HG03342 (cell line): ENCODE measurements around the gene STAU1.
"Not testable (repeated sequence)": the region's sequence is repeated elsewhere in the genome, so short reads cannot be mapped to it uniquely, and the experiment has no call there.

Source experiments
- ATAC-seq: cut with Tn5 transposase; IDR thresholded peaks from one replicate; pipeline ENCODE4 v1.9.1; 2021; ENCODE audit warnings: mild to moderate bottlenecking, moderate library complexity; ENCODE audit not compliant: unreplicated experiment

The STAU1 gene, protein sequence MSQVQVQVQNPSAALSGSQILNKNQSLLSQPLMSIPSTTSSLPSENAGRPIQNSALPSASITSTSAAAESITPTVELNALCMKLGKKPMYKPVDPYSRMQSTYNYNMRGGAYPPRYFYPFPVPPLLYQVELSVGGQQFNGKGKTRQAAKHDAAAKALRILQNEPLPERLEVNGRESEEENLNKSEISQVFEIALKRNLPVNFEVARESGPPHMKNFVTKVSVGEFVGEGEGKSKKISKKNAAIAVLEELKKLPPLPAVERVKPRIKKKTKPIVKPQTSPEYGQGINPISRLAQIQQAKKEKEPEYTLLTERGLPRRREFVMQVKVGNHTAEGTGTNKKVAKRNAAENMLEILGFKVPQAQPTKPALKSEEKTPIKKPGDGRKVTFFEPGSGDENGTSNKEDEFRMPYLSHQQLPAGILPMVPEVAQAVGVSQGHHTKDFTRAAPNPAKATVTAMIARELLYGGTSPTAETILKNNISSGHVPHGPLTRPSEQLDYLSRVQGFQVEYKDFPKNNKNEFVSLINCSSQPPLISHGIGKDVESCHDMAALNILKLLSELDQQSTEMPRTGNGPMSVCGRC

DNA sequence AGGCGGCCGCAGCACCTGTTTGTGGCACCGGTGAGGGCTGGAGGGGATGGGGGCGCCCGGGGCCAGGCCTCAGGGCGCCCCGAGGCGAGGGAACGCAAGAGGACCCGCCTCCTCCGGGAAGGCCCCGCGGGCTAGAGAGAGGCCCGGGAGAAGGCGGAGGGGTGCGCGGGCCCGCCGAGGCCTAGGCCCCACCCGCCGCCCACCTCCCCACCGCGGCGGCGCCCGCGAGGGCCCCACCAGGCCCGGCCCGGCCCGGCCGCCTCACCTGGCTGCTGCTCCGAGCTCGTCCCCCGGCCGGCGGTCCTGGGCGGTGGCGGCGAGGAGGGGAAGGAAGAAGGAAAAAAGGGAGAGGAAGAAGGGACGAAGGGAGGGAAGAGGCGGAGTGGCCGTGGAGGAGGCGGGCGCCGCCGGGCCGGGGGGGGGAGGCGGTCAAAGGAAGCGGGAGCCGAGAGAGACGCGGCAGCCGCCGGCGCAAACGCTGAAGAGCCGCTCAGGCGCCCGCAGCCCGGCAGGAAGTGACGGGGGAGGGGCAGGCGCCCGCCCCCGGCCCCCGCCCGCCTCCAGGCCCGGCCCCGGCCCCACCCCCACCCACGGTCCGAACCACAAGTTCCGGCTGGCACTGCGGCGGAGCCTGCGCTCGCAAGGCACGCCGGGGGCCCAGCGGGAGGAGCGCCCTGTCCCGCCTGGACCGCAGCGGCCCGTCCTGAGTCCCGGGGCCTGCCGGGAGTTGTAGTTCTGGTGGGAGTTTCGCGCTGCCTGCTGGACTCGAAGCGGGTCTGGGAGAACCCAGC is at the start of gene STAU1:
STAU1 (minus strand) TSS at position 484 of the 791 bp plus-strand sequence. CDS start 22,133 bp downstream, outside the sequence.
- ATAC-seq = peak; percentile 90

DNA sequence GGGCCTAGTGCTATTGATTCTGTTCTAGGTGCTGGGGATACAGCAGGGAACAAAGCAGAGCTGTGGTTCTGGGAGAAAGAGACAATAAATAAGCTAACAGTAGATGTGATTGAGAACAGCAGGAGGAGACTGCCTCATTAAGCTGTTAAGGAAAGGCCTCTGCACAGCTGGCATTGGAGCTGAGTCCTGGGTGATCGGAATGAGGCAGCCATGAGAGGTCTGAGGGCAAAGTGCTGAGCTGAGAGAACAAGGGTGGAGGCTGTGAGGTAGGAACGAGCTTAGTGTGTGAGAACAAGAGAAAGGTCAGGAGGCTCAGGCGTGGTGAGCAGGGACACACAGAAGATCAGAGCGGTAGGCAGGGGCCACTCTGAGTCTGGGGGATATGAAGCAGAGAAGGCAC is 49.4 kb upstream of the STAU1 start:
- ATAC-seq = no peak

DNA sequence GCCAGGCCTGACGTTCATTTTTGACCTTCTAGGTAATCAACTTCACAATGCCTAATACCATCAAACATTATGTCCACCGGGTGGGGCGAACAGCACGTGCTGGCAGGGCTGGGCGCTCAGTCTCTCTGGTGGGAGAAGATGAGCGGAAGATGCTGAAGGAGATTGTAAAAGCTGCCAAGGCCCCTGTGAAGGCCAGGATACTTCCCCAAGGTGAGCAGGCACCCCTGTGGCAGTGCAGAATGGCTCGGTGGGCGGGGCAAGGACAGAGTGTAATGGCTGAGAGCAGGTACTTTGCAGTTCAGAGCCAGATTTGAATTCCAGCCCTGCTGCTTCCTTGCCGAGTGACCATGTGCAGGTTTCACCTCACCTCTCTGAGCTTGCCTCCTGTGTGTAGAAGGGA is 48.2 kb upstream of the STAU1 start:
- no peak for ATAC-seq

DNA sequence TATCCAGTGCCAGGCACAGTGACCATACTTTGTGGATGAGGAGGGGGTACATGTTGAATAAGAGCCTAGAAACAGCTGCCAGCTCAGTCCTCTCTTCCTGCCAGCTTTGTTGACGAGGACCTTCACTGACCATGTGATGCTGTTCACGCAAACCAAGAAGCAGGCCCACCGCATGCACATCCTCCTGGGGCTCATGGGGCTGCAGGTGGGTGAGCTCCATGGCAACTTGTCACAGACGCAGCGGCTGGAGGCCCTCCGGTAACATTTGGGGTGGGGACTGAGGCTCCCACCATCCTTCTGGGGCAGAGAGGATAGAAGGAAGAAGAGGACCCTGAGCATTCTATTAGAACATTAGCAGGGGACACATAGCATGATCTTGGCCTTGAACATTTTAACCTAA is 46.7 kb upstream of the STAU1 start:
- ATAC-seq = no peak

DNA sequence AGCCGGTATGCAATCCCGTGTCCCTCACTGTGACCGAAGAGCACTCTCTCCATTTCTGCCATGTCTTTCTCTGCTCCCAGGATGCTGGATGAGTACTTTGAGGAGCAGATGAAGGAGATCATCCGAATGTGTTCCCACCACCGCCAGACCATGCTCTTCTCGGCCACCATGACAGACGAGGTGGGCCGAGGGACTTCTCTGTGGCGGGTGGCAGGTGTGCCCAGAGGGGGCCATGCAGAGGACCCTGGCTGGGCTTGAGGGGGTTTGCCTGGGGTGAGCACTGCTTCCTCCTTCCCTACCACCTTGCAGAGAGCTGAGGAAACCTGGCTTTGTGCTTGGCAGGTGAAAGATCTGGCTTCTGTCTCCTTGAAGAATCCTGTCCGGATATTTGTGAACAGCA is 45.1 kb upstream of the STAU1 start:
- no peak for ATAC-seq

DNA sequence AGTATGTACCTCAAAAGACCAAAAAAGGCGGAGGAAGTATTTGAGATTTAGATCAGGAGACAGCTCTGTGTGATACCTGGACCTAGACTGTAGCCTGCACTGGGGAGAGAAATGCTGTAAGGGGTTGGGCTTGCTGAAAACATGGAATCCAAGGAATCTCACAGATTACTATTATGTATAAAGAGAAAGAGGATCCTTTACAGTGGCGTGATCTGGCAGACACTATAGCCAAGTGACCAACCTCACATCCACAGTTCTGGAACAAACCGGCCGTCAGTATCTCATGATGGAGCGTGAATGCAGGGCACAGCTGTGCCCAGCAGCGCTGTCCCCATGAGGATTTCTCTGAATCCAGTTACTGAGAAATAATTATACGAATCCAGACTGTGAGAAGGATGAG is 43.3 kb upstream of the STAU1 start:
- no peak for ATAC-seq

DNA sequence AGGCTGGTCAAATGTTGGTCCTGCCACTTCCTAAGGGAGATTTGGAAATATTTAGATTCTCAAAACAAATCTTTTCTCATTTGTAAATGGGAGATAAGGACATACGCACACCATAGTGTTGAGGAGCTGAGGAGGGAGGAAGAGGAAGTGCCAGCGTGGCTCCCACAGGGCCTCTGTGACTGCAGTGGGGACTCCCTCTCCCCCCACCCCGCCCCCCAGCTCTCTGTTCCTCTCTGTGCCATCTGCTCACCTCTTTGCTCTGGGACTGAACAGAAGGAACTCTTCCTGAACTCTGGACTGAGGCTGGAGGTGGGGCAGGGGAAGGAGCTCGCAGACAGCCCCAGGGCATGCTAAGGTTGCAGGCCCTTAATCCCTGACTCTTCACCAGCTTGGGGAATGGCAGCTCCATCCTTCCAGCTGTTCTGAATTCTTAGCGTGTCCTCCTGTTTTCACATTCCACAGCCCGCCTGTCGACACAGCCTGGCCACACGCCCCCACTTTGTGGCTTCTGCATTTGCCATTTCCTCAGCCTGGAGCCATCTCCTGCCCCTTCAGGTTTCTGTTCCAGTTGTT is 42.5 kb upstream of the STAU1 start:
- no peak for ATAC-seq

DNA sequence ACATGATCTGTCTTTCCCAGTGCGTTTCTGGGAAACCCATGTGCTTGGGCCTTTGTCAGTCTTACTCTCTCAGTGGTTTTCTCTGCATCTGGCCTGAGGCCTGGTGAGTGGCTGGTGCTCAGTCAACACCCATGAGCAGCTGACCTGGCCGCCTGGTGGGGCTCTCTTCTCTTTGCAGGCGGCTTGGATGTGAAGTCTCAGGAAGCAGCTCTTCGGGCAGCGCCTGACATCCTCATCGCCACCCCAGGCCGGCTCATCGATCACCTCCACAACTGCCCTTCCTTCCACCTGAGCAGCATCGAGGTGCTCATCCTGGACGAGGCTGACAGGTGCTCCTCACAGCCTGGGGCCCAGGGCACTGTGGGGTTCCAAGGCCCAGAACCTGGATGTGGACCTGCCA is 41.9 kb upstream of the STAU1 start:
- no peak for ATAC-seq

DNA sequence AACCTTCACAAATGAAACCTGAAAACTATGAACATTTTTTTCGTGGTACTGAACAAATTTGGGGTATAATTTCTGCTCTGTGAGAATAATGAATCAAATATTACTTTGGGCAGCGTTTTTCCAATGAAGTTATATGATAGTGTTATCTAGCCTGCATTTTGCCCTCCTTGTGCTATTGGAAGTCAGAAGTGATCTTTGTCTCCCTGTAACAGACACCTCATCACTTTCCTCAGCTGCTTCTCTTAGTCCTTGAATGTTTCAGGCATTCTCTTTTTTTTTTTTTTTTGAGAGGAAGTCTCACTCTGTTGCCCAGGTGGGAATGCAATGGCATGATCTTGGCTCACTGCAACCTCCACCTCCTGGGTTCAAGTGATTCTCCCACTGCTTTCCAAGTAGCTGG is 41.2 kb upstream of the STAU1 start:
- ATAC-seq = no peak

DNA sequence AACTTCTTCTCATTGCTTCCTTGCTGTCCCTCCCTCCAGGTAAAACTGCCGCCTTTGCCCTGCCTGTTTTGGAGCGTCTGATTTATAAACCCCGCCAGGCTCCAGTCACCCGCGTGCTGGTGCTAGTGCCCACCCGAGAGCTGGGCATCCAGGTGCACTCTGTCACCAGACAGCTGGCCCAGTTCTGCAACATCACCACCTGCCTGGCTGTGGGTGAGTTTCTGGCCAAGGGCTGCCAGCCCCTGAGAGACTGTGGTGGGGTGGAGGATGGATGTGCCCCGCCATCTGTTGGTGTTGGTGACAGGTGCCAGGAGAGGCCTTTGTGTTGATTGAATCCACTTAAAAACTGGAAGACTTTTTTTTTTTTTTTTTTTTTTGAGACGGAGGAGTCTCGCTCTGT is 40.5 kb upstream of the STAU1 start:
- ATAC-seq = no peak

DNA sequence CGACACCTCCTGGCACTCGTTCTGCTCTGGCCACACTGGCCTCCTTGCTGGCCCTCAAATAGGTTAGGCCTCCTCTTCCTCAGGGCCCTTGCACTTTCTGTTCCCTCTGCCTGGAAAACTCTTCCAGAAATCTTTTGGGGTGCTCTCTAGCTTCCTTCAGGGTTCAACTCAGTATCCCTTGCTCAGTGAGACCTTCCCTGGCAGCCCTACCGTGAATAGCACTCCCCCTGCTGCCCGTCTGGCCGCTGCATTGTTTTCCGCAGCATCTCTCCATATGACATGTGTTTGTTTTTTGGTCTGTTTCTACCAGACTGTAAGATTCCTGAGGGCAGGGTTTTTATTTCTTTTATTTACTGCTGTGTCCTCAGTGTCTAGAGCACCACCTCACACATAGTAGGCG is 37.8 kb upstream of the STAU1 start:
- ATAC-seq = no peak

DNA sequence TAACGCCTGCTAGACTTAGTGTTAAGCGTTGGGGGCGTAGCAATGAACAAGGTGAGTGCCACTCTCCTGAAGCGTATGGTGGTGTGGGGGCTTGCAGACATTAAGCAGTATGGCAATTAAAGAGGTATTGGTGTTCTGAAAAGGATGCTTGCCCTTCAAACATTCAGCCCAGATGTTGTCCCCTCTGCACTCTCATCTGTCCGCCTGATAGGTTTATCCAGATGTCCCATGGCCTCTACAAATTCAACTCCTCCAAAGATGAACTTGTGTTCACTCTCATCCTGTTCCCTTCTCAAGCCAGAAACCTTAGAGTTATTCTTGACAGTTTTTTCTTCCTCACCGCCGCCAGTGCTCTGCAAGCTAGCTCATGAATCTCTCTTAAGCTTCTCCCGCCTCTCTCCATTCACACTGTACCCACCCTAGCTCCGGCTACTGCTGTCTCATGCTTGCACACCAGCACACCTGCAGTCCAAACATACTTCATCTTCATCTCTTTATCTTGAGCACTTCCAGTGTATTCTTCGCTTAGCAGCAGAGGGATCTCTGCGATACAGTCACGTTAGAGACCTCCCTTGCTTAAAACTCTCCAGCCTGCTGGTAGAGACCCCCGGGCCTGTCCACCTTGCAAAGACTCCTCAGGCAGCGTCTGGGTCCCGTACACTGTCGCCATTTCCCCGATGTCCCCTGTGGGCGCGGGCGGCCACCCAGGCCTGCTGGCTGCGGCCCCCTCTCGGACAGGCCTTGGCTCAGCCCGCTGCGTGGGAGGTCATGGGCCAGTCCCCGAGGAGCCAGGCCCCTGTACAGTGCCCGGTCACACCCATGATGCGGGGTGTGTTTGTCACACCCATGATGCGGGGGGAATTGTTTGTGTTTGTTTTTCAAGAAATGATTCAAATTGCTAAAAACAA is 32.0 kb upstream of the STAU1 start:
- no peak for ATAC-seq

DNA sequence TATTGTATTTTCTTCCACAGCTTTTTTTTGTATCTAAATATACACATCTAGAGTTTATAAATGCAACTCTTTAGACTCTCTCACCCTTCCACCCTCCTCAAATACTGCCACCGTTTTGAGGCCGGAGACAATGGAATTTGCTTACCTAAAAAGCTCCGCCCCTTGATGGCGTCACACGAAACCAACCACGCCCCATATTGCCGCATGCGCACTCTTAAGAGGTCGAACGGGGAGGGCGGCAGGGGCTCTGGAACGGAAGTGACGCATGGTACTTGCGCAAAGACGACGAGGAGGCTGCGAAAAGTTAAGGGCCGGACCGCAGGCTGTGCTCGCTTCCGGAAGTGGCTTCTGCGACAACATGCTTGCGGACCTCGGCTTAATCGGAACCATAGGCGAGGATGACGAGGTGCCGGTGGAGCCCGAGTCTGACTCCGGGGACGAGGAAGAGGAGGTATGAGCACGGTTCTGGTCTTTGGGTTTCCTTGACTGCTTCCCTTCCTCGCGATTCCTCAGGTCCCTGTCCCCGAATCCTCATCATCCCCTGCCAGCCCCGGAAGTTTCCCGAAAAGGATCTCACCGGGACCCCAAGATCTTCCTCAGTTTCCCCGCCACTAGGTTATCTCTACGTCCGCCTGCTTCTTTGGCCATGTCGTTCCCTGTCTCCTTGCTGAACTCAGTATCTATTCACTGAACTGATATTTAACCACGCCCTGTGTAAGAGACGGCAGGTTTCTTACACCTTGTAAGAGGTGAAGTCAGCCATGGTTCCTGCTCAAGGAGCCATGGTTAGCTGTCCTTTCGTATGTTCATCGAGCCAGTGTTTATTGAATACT is 31.2 kb upstream of the STAU1 start, which contains the start of gene DDX27:
DDX27 (plus strand) TSS at position 326 of the 833 bp plus-strand sequence; CDS start at position 359, 33 bp downstream.
- ATAC-seq = peak; percentile 93

DNA sequence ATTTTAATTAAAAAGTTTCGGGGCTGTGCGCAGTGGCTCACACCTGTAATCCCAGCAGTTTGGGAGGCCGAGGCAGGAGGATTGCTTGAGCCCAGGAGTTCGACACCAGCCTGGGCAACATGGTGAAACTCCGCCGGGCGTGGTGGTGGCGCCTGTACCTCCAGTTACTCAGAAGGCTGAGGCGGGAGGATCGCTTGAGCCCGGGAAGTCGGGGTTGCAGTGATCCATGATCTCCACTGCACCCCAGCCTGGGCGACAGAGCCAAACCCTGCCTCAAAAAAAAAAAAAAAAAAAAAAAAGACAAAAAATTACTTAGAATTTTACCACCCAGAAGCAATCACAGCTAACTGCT is 30.6 kb upstream of the STAU1 start:
- not testable (repeated sequence) for ATAC-seq

DNA sequence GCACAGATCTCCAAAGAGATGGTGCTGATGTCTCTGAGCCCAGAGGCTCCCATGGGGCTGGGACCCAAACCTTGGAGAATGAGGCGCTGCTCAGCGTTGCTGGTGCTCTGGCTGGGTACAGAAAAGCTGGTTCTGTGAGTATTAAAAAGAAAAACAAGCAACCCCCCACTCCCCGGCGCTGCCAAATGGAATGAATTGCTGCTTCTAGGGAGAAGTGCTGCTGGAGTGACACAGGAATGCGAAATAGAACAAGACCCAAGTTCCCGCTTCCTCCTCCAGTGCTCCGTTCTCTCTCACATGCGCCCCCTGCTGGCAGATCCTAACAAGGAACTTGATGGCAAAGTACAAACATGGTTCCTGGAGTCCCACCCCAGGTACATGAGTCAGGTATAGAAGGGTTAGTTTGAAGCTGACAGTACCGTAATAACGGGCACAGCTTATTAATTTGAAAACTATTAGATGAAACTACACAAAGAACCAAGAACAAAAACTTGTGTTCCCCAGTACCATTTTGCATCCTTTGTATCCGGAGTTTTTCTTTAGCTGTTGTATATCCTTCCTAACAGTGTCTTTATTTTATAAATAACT is 29.0 kb upstream of the STAU1 start:
- ATAC-seq = no peak

DNA sequence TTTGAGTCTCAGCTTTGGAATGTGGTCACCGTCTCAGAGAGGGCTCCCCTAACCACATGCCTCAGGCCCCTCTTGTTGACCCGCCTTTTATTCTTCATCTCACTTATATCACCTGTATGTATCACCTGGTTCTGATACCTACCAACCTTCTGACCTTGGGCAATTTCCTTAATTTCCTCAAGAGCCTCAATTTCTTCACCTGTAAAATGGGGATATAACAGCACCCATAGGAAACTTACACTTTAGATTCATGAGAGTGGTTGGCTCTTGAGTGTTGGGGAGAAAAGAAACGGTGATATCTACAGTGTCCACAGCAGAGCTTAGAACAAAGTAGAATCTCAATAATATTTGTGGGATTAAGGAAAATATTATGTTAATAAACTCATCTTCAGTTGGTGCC is 27.1 kb upstream of the STAU1 start:
- ATAC-seq = no peak

DNA sequence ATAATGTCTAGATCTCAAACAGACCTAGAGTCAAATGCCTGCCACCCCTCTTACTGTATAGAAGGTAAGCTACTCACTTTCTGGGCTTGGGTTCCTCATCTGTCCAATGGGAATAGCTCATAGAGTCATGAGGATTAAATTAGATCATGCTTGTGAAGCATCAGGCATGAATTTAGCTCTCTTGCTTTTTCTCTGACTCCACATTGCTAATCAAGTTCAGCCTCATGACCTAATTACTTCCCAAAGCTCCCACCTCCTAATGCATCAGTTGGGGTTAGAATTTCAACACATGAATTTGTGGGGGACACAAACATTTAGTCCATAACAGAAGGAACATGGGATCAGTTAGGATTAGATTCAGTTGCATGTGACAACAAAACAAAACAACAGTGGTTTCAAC is 26.4 kb upstream of the STAU1 start:
- no peak for ATAC-seq

DNA sequence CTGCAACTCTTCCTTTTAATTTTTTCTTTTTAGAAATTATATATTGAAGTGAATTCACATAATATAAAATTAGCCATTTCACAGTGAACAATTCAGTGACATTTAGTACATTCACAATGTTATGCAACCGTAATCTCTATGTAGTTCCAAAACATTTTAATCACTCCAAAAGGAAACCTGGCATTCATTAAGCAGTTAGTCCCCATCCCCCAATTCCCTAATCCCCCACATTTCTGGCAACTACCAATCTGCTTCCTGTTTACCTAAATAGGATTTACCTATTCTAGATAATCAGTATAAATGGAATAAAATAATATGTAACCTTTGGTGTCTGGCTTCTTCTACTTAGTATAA is 22.6 kb upstream of the STAU1 start:
- ATAC-seq = no peak

DNA sequence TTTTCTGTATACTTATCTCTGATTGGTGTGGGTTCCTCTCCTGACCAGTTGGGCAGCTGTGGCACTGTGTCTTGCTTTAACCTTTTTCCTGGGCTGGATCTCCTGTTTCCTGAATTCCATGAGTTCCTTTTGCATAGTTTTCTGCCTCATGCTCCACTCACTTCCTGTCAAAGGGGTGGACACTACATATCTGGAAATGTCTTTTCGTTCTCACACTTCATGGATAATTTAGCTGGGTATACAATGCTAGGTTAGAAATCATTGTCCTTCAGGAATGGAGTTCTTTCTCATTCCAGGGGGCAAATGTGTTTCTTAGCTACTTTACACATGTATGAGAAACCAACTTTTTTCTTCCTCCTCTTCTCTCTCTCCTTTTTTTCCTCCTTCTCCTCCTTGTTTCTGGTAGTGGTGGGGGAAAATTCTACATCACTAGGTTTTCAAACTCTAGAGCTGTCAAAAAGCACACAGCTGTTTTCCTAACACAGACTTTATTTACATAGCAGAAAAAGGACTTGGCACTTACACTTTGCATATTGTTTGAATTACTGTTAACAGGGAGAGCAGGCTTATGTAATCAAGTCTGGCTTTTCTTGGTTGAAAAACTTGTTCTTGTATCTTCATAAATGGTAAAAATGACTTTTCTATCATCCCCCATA is 22.1 kb upstream of the STAU1 start:
- ATAC-seq = no peak
